Measurements from ENCODE around the gene FIBP. TPM values are rescaled to one million over a fixed set of nuclear protein-coding genes. Genes with fewer than 3 reads are reported as not detected.

Gene FIBP
- polyA plus RNA-seq, 3 donors = 79.1 to 109 (median 101) TPM

DNA sequence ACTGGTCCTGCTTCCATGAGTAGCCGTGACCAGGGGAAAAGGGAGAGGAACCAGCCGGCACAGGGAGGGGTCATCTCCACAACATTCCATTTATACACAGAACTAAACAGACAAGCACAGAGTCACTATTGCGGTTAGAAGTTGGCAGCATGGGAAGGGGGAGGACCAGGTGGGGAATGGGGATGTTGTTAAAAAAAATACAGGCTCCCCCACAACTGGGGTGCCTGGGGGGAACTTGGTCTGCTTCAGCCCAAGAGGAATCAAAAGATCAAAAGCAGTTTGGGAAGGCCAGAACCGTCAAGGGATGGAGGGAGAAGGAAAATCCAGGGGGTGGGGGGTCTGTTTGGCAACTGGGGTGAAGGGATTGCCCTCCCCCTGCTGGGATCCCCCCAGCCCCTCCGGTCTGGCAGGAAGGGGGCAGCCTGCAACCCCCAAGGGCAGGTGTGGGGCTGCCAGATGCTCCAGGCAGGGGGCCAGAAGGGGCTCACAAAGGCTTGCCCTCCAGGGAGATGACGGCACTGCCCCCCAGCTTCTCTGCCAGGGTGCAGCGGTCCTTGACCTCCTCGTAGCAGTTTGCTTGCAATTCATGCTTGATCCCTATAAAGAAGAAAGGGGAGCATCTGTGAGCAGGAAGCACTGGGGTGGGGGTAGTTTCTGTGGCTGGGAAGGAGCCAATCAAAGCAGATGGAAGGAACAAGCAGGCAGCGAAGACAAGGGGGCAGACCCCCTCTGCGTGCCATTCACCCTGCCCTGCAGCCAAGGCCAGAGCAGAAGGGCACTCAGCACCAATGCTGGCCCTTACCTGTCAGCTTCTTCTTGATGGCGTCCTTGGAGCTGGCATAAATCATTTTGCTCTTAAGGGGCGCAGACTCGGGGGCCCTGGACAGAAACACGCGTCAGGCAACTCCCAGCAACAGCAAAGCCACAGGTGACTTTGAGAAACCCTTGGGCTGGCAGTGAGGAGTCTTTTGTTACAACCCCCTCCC lies 33.1 kb downstream of the FIBP start:
- 98% methylated on average over 9 of the region's 15 CpGs for WGBS (ENCODE audit: insufficient coverage)

DNA sequence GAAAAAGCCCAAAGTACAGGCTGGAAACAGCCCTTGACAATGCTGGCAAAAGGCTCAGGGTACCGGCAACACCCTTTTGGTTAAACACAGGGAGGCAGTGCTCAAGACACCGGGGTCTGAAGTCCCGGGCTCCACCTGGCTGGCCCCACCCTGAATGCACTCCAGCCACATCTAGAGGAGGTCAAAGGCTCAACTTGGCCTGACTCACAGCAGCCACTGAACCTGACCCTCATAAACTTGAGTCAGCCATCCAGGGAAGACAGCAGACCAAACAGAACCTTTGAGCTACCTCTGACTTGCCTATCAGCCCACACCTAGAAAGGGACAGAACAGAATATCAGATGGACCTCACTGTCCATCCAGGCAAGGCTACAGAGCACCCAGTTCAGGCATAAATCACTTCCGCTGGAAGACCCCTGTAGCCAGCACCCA lies 34.1 kb downstream of the FIBP start:
- peak overlapping the region in 1 of 2 donors; percentile 18 for H3K27ac ChIP-seq (ENCODE audit: low read depth in 1 of 2, low read length in 2 of 2)
- peak in 1 of 3 donors; percentile 4 for DNase-seq
- Mint-ChIP-seq H3K4me3 (no peak overlapping the region), H3K27me3 (ENCODE audit: low read depth in 3 of 3) (peaks cover 0 to 2% (median 0%) of the 10 kb centered on the region in 3 donors), H3K4me1 (peaks cover 41% of the 10 kb centered on the region), H3K27ac (peak overlapping the region in 3 of 7 donors; percentile 50 to 80 (median 57)), H3K9me3 (peaks cover 0 to 15% (median 8%) of the 10 kb centered on the region in 7 donors), H3K36me3 (peaks cover 45 to 59% of the 10 kb centered on the region in 2 donors)
- H3K4me2 ChIP-seq (replicated peaks; ENCODE audit: extremely low read depth, low read length, poor library complexity, severe bottlenecking) = no peak overlapping the region
- H3K9me3 ChIP-seq (replicated peaks in 1 of 2; ENCODE audit: control insufficient read depth in 1 of 2, insufficient read depth in 1 of 2, low read length in 2 of 2) = peaks cover 4 to 8% of the 10 kb centered on the region in 2 donors
- 100% methylated on average over 3 of the region's 4 CpGs for WGBS (ENCODE audit: insufficient coverage)
- H3K4me1 ChIP-seq (ENCODE audit: control insufficient read depth in 1 of 2, insufficient read depth in 2 of 2, low read length in 2 of 2) = peaks cover 21 to 31% of the 10 kb centered on the region in 2 donors
- TF ChIP-seq, protein P1, sequence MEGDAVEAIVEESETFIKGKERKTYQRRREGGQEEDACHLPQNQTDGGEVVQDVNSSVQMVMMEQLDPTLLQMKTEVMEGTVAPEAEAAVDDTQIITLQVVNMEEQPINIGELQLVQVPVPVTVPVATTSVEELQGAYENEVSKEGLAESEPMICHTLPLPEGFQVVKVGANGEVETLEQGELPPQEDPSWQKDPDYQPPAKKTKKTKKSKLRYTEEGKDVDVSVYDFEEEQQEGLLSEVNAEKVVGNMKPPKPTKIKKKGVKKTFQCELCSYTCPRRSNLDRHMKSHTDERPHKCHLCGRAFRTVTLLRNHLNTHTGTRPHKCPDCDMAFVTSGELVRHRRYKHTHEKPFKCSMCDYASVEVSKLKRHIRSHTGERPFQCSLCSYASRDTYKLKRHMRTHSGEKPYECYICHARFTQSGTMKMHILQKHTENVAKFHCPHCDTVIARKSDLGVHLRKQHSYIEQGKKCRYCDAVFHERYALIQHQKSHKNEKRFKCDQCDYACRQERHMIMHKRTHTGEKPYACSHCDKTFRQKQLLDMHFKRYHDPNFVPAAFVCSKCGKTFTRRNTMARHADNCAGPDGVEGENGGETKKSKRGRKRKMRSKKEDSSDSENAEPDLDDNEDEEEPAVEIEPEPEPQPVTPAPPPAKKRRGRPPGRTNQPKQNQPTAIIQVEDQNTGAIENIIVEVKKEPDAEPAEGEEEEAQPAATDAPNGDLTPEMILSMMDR (IDR thresholded peaks at IDR 0.05) = no peak
- no peak overlapping the region for H3K4me3 ChIP-seq (replicated peaks in 1 of 3; ENCODE audit: low read depth in 2 of 3, low read length in 3 of 3)
- intact Hi-C loops (cut with micrococcal nuclease) = no loop called here
- H3K9ac ChIP-seq (ENCODE audit: insufficient read depth, low read length, poor library complexity, severe bottlenecking) = no peak overlapping the region
- no peak overlapping the region for H2AFZ ChIP-seq (ENCODE audit: insufficient read depth, low read depth, low read length, poor library complexity, severe bottlenecking)
- H3K79me2 ChIP-seq (ENCODE audit: insufficient read depth, low read length) = peaks cover 48% of the 10 kb centered on the region
- H3K27me3 ChIP-seq (ENCODE audit: control insufficient read depth in 2 of 2, insufficient read depth in 2 of 2, low read length in 2 of 2) = no peaks in the 10 kb centered on the region
- peaks cover 85% of the 10 kb centered on the region for H4K20me1 ChIP-seq (ENCODE audit: insufficient read depth, low read length)
- peaks cover 42 to 58% of the 10 kb centered on the region in 2 donors for H3K36me3 ChIP-seq (replicated peaks in 1 of 2; ENCODE audit: control insufficient read depth in 1 of 2, insufficient read depth in 2 of 2, low read length in 2 of 2)

More for the DNA sequence above, 33.1 kb downstream of the FIBP start:
- H3K9me3 Mint-ChIP-seq = peaks cover 0 to 15% (median 8%) of the 10 kb centered on the region in 7 donors
- H3K27ac ChIP-seq (ENCODE audit: low read depth in 1 of 2, low read length in 2 of 2) = peak overlapping the region in 1 of 2 donors; percentile 93
- H3K36me3 ChIP-seq (replicated peaks in 1 of 2; ENCODE audit: control insufficient read depth in 1 of 2, insufficient read depth in 2 of 2, low read length in 2 of 2) = peaks cover 42 to 58% of the 10 kb centered on the region in 2 donors
- peaks cover 45 to 59% of the 10 kb centered on the region in 2 donors for H3K36me3 Mint-ChIP-seq
- H3K9me3 ChIP-seq (replicated peaks in 1 of 2; ENCODE audit: control insufficient read depth in 1 of 2, insufficient read depth in 1 of 2, low read length in 2 of 2) = peaks cover 4 to 8% of the 10 kb centered on the region in 2 donors
- H3K4me1 ChIP-seq (ENCODE audit: control insufficient read depth in 1 of 2, insufficient read depth in 2 of 2, low read length in 2 of 2) = peaks cover 31 to 40% of the 10 kb centered on the region in 2 donors
- H3K4me3 ChIP-seq (replicated peaks in 1 of 3; ENCODE audit: low read depth in 2 of 3, low read length in 3 of 3) = no peak overlapping the region
- peaks cover 78% of the 10 kb centered on the region for H4K20me1 ChIP-seq (ENCODE audit: insufficient read depth, low read length)
- H3K27me3 ChIP-seq (ENCODE audit: control insufficient read depth in 2 of 2, insufficient read depth in 2 of 2, low read length in 2 of 2) = no peaks in the 10 kb centered on the region
- TF ChIP-seq, protein P1 (IDR thresholded peaks at IDR 0.05) = no peak
- no peak overlapping the region for H3K9ac ChIP-seq (ENCODE audit: insufficient read depth, low read length, poor library complexity, severe bottlenecking)
- H3K79me2 ChIP-seq (ENCODE audit: insufficient read depth, low read length) = peaks cover 48% of the 10 kb centered on the region
- DNase-seq = peak in 1 of 3 donors; percentile 6
- intact Hi-C loops (cut with micrococcal nuclease) = no loop called here
- no peak overlapping the region for H2AFZ ChIP-seq (ENCODE audit: insufficient read depth, low read depth, low read length, poor library complexity, severe bottlenecking)
- peaks cover 0 to 2% (median 1%) of the 10 kb centered on the region in 3 donors for H3K27me3 Mint-ChIP-seq (ENCODE audit: low read depth in 3 of 3)
- no peak overlapping the region for H3K4me3 Mint-ChIP-seq
- peaks cover 47% of the 10 kb centered on the region for H3K4me1 Mint-ChIP-seq
- peak overlapping the region in 5 of 7 donors; percentile 58 to 97 (median 95) for H3K27ac Mint-ChIP-seq
- H3K4me2 ChIP-seq (replicated peaks; ENCODE audit: extremely low read depth, low read length, poor library complexity, severe bottlenecking) = no peak overlapping the region

Measured in CD14-positive monocyte (primary cell).